ENCODE data around the gene OAT. TPM values are rescaled to one million over a fixed set of nuclear protein-coding genes. Genes with fewer than 3 reads are reported as not detected.

Gene OAT
- total RNA-seq, 4 donors from 2014 or later, result 155 to 1,170 (median 625) TPM

DNA sequence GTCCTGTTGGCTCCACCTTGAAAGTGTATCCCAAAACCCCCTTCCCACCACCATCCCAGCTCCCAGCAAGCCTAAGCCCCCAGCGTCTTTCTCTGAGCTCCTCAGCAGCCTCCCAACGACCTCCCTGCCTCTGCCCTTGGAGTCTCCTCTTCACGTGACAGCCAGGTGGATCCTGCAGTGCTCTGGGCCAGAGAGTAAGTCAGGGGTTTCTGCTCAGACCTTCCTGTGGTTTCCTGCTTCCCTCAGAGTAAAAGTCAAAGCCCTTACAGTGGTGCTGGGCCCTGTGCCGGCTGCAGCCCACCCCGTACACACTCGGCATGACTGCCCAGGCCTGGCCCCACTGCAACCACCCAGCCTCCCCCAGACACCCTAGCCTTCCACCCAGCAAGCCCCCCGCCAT is 51.9 kb downstream of the OAT start:
- H3K4me3 ChIP-seq, result no peak overlapping the region
- peak in 1 of 3 donors; percentile 20 for DNase-seq
- H3K4me1 ChIP-seq, result no peaks in the 10 kb centered on the region
- no peak for TF ChIP-seq POLR2A (IDR thresholded peaks at IDR 0.05)
- TF ChIP-seq, protein P1, sequence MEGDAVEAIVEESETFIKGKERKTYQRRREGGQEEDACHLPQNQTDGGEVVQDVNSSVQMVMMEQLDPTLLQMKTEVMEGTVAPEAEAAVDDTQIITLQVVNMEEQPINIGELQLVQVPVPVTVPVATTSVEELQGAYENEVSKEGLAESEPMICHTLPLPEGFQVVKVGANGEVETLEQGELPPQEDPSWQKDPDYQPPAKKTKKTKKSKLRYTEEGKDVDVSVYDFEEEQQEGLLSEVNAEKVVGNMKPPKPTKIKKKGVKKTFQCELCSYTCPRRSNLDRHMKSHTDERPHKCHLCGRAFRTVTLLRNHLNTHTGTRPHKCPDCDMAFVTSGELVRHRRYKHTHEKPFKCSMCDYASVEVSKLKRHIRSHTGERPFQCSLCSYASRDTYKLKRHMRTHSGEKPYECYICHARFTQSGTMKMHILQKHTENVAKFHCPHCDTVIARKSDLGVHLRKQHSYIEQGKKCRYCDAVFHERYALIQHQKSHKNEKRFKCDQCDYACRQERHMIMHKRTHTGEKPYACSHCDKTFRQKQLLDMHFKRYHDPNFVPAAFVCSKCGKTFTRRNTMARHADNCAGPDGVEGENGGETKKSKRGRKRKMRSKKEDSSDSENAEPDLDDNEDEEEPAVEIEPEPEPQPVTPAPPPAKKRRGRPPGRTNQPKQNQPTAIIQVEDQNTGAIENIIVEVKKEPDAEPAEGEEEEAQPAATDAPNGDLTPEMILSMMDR (IDR thresholded peaks at IDR 0.05), result no peak
- no peak overlapping the region for H3K27ac ChIP-seq
- H3K36me3 ChIP-seq, result no peaks in the 10 kb centered on the region
- H3K9me3 ChIP-seq, result no peaks in the 10 kb centered on the region
- no peaks in the 10 kb centered on the region for H3K27me3 ChIP-seq

DNA sequence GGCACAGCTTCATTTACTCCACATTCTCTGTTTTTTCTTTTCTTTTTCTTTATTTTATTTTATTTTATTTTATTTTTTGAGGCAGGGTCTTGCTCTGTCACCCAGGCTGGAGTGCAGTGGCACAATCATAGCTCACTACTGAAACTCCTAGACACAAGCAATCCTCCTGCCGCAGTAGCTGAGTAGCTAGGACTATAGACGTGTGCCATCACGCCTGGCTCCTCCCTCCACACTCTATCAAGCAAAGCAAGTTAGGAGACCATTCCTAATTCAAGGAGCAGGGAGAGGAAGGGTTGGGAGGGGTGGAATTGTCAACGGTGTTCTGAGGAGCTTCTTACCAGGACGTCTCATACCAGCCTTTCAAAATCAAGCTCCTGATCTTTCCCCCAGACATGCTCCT is 52.4 kb downstream of the OAT start:
- Histone ChIP-seq H3K27me3 (no peaks in the 10 kb centered on the region), H3K9me3 (no peaks in the 10 kb centered on the region), H3K4me1 (no peaks in the 10 kb centered on the region), H3K4me3 (no peak overlapping the region), H3K36me3 (no peaks in the 10 kb centered on the region), H3K27ac (no peak overlapping the region)
- TF ChIP-seq, protein P1 (IDR thresholded peaks at IDR 0.05), result no peak
- no peak for TF ChIP-seq POLR2A (IDR thresholded peaks at IDR 0.05)
- no peak for DNase-seq

DNA sequence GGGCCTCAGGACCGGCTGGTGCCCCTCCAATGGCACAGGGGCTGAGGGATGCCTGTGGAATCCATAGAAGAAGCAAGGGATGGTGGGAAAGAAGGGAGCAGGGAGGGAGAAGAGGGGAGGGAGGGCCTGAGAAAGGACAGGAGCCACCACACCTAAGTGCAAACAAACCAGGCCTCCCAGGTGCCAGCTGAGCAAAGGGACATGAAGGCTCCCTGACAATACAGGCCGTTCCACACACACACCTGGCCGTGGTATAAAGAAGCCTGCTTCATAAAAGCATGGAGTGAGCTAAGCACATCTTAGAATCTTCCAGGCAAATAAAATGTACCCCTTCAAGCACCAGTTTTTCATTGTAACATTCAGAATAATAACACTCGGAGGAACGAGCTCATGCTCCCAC is 54.0 kb downstream of the OAT start:
- Histone ChIP-seq H3K4me1 (no peaks in the 10 kb centered on the region), H3K27me3 (no peaks in the 10 kb centered on the region), H3K4me3 (no peak overlapping the region), H3K36me3 (no peaks in the 10 kb centered on the region), H3K27ac (no peak overlapping the region), H3K9me3 (peaks cover 0 to 2% (median 0%) of the 10 kb centered on the region in 4 donors)
- peak in 1 of 3 donors; percentile 43 for DNase-seq
- TF ChIP-seq POLR2A (IDR thresholded peaks at IDR 0.05), result no peak
- TF ChIP-seq, protein P1 (IDR thresholded peaks at IDR 0.05), result no peak

DNA sequence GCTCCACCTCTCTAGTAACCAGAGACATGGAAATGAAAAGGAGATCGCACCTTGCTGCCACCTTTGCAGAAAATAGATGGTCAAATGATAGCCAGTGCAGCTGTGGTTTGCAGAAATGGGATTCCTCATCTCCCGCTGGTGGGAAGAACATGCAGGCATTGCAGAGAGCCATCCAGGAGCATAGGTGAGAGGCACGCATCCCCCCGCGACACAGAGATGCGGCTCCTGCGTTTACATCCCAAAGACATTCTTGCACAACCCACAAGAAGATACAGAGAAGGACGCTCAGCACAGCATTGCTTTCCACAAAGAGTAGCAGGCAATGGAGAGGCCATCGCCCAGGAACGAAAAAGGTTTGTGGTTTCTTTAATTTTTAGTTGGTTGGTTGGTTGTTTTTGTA is 56.2 kb downstream of the OAT start:
- H3K9me3 ChIP-seq, result peaks cover 0 to 7% (median 0%) of the 10 kb centered on the region in 4 donors
- TF ChIP-seq, protein P1 (IDR thresholded peaks at IDR 0.05), result no peak
- no peak for TF ChIP-seq POLR2A (IDR thresholded peaks at IDR 0.05)

DNA sequence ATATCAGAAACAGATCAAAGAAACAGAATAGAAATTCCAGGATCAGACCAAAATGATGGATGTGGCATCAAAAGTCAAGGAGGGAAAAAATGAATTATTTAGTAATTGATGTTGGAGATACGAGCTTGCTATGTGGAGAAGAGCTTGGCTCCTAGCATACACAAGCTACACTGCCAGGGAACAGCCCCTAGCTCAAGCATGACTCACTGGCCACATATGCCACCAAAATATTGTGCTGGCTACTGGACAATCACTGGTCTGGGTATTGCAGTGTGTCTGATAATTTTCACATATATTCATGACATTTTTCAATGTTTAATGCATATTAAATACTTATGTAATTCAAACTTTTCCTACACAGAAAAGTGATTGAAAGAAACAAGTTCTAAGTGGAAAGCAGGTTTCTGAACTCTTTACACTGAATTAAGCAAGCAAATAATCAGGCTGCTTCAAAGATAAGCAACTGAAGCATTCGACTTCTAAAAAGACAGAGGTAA is 59.3 kb downstream of the OAT start:
- Histone ChIP-seq H3K36me3 (no peaks in the 10 kb centered on the region), H3K27ac (no peak overlapping the region)

More for the DNA sequence above, 56.2 kb downstream of the OAT start:
- Histone ChIP-seq H3K27me3 (no peaks in the 10 kb centered on the region), H3K4me1 (no peaks in the 10 kb centered on the region), H3K36me3 (no peaks in the 10 kb centered on the region), H3K27ac (no peak overlapping the region), H3K4me3 (no peak overlapping the region)
- DNase-seq, result peak in 1 of 3 donors; percentile 30

More for the DNA sequence above, 59.3 kb downstream of the OAT start:
- H3K27me3 ChIP-seq, result no peaks in the 10 kb centered on the region
- no peaks in the 10 kb centered on the region for H3K4me1 ChIP-seq
- DNase-seq, result no peak
- peaks cover 0 to 7% (median 0%) of the 10 kb centered on the region in 4 donors for H3K9me3 ChIP-seq
- no peak overlapping the region for H3K4me3 ChIP-seq
- TF ChIP-seq, protein P1 (IDR thresholded peaks at IDR 0.05), result no peak
- TF ChIP-seq POLR2A (IDR thresholded peaks at IDR 0.05), result no peak

Data from Peyer's patch (tissue), 4 donors.